NCI-H2107 treated with DMSO at 0.1 percent for 48 hours (cell line): Measurements from ENCODE around the gene PMF1.
"Not testable (repeated sequence)": the region's sequence is repeated elsewhere in the genome, so short reads cannot be mapped to it uniquely, and the experiment has no call there.

Experiments used
- DNase-seq: peaks from one replicate; lab custom pipeline; 2025; ENCODE audit not compliant: unreplicated experiment; lab: John Stamatoyannopoulos, UW

Gene PMF1

GRCh38 chr1:156212833-156213643 lies at the start of gene PMF1:
Gene PMF1 (plus strand): TSS chr1:156213007. CDS start chr1:156213016, 9 bp downstream.
- peak; percentile 94 for DNase-seq

- DNase-seq: no peak
Measured at GRCh38 chr1:156163712-156164111, 49.1 kb upstream of the PMF1 start.

- DNase-seq: no peak
Measured at GRCh38 chr1:156164125-156164831, 48.5 kb upstream of the PMF1 start.

- DNase-seq: no peak
Measured at GRCh38 chr1:156165083-156165482, 47.7 kb upstream of the PMF1 start.

- DNase-seq: no peak
Measured at GRCh38 chr1:156167536-156167935, 45.3 kb upstream of the PMF1 start.

DNA sequence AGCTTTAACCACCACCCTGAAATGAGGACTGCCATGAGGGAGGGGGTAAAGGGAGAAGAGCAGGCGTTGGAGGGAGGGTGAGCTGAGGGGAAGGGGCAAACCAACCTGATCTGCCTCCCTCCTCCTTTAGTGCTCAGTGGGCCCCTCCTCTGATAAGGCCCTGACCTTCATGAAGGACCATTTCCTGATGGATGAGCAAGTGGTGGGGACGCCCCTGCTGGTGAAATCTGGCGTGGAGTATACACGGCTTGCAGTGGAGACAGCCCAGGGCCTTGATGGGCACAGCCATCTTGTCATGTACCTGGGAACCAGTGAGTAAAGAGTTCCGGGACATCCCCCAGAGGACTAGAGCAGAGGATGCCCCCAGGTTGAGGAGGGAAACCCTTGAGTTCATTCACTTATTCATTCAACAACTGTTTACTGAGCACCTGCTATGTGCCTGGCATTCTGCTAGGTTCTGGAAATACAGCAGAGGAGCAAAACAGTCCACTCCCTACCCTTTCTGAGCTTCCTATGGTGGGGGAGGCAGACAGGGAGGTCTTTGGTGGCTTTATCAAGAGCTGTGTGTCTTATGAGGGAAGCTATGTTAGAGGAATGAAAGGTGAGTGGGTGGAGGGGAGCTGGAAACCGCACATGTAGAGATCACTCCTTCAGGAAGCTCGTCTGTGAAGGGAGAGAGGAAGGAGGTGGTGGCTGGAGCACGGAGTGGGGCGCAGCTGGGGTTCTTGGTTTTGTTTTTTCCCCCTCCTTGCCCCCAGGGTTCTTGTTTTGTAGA lies 39.9 kb upstream of the PMF1 start:
- DNase-seq: no peak

DNA sequence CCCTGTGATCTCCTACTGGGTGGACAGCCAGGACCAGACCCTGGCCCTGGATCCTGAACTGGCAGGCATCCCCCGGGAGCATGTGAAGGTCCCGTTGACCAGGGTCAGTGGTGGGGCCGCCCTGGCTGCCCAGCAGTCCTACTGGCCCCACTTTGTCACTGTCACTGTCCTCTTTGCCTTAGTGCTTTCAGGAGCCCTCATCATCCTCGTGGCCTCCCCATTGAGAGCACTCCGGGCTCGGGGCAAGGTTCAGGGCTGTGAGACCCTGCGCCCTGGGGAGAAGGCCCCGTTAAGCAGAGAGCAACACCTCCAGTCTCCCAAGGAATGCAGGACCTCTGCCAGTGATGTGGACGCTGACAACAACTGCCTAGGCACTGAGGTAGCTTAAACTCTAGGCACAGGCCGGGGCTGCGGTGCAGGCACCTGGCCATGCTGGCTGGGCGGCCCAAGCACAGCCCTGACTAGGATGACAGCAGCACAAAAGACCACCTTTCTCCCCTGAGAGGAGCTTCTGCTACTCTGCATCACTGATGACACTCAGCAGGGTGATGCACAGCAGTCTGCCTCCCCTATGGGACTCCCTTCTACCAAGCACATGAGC lies 36.1 kb upstream of the PMF1 start:
- DNase-seq: no peak

DNA sequence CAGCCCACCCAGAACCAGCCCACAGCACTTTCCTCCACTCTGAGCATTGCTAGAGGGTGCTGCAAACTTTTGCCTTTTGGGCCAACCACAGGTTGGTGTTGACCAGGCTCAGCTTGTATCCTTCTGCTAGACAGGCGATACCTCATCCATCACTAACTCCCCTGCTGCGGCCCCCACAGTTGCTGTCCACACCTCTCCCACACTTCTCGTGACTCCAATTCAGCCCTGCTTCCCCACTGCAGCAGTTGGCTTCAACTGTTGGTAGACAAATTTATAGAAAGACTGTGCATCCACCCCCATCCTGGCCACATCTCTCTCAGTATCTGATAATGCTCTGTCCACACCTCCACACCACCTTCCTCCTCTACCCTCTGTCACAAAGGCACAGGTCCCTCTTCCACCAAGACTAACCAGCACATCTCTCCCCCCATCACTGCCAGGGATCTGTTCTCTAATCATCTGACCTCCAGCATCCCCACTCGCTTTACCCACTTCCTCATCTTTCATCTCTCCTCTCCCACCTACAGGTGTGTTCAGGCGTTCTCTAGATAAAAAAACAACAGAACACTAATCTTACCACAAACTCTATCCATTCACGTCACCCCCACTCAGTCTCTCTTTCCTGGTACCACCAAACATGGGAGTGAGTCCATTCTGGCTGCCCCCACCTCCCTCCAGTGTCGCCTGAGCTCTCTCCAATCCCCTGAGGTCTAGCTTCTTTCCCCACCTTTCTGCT lies 34.7 kb upstream of the PMF1 start:
- no peak for DNase-seq

- no peak for DNase-seq
Measured at GRCh38 chr1:156180471-156180870, 32.3 kb upstream of the PMF1 start.

- DNase-seq: not testable (repeated sequence)
Measured at GRCh38 chr1:156181391-156181924, 31.3 kb upstream of the PMF1 start.

- DNase-seq: not testable (repeated sequence)
Measured at GRCh38 chr1:156182010-156182779, 30.6 kb upstream of the PMF1 start.

GRCh38 chr1:156186347-156187177 lies 26.2 kb upstream of the PMF1 start:
- DNase-seq: not testable (repeated sequence)

DNA sequence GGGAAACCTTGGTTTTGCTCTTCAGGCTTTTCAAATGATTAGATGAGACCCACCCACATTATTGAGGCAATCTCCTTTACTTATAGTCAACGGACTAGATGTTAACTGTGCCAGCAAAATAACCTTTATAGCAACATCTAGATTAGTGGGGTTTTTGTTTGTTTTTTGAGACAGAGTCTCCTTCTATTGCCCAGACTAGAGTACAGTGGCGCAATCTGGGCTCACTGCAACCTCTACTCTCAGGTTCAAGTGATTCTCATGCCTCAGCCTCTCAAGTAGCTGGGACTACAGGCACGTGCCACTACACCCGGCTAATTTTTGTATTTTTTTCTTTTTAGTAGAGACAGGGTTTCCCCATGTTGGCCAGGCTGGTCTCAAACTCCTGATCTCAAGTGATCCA lies 22.5 kb upstream of the PMF1 start:
- not testable (repeated sequence) for DNase-seq

- DNase-seq: no peak
Measured at GRCh38 chr1:156191292-156191964, 21.4 kb upstream of the PMF1 start.

GRCh38 chr1:156193208-156193487 lies 19.7 kb upstream of the PMF1 start:
- no peak for DNase-seq

DNA sequence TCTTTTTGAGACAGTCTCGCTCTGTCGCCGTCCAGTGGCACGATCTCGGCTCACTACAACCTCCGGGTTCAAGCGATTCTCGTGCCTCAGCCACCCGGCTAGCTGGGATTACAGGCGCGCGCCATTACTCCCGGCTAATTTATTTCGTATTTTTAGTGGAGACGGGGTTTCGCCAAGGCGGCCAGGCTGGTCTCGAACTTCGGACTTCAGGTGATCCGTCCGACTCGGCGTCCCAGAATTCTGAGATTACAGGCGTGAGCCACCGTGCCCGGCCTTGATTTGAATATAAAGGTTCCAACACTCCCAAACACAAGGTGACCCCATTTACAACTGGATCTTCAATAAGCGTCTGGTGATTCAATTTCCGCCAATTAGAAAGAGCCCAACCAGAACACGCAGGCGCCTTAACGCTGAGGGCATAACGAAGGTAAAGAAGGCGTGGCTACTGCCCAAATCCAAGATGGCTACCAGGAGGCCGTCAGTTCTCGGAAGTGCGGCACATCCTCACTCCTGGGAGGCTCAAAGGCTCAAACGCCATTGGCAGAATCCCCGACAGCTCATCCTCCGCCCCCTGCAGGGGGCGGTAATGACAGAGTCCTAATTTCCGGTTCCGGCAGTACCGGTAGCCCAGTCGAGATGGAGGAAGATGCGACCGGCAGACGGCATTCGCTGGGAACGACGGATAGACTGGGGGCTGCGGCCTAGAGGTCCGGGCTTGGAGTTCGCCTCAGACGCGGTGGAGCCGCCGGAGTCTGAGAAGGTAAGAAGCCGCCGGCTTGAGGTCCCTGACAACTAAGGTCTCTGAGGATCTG lies 19.1 kb upstream of the PMF1 start, which contains the start of gene SLC25A44:
Gene SLC25A44 (plus strand): TSS at position 617 of the 812 bp plus-strand sequence. CDS start 5,744 bp downstream, outside the sequence.
- DNase-seq: peak; percentile 99

DNA sequence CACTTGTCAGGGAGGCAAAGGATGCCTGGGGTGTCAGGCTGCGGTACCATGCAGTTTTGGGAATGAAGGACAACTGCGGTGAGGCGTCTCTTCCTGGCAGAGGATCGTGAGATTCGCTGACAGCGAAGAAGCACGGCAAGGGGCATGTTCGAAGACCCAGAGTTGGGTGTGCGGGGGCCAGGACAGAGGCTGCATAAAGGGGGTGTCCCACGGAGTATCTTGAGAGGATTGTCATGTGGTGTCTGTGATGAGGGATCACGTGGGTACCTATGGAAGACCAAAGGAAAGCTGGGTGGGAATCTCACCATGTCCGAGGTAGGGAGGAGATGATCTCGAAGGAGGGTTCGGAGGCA lies 18.5 kb upstream of the PMF1 start:
- DNase-seq: no peak
